Measurements from ENCODE around the gene C1QTNF12. TPM values are rescaled to one million over a fixed set of nuclear protein-coding genes. Genes with fewer than 3 reads are reported as not detected.

Gene C1QTNF12
- total RNA-seq, 1 donor = 0.36 TPM

DNA sequence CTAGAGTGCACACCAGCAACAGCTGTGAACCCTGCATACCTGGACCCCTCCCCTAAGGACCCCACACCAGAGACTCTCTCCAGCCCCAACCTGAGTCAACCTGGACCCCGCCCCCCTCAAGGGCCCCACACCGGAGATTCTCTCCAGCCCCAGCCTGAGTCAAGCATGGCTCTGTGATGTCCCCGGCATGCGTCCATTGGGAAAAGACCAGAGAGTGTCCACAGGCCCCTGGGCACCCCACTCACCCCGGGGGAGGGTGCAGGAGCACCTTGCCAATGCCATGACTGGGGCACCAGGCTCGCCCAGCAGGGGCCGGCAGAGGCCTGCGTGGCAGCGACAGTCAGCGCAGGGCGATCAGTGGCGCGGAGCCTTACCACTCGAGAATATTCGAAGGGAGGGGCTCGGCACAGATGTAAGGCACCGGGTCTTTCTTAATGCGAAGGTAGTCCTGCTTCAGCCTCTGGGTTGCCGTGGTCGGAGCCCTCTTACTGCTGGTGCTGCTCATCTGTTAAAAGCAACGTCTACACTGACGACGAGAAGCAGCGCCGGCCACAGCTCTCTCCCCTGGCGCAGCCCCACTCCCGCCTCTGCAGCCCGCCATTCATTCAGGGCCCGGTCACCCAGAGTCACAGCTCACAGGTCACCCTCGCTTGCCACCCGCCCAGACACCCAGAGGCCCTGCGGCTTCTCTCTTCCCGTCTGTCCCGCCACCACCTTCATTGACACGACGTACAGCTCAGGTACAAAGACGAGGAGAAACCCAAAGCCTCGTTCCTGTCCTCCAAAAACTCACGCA lies 21.2 kb upstream of the C1QTNF12 start:
- H4K20me1 ChIP-seq (ENCODE audit: insufficient read depth, low read length) = peaks cover 31% of the 10 kb centered on the region
- H3K27ac ChIP-seq (ENCODE audit: low read depth, low read length) = peak overlapping the region; percentile 28
- peaks cover 42% of the 10 kb centered on the region for H3K4me1 ChIP-seq (ENCODE audit: insufficient read depth, low read length)
- H3K36me3 ChIP-seq (ENCODE audit: insufficient read depth, low read length) = peaks cover 48% of the 10 kb centered on the region
- H3K4me3 ChIP-seq (ENCODE audit: insufficient read depth, low read length) = no peak overlapping the region
- no peaks in the 10 kb centered on the region for H3K9me3 ChIP-seq (ENCODE audit: low read depth, low read length)
- peaks cover 79% of the 10 kb centered on the region for H3K79me2 ChIP-seq (ENCODE audit: insufficient read depth, low read length)
- H2AFZ ChIP-seq (ENCODE audit: low read length) = no peak overlapping the region
- H3K27me3 ChIP-seq (ENCODE audit: insufficient read depth, low read length) = no peaks in the 10 kb centered on the region
- TF ChIP-seq, protein P1, sequence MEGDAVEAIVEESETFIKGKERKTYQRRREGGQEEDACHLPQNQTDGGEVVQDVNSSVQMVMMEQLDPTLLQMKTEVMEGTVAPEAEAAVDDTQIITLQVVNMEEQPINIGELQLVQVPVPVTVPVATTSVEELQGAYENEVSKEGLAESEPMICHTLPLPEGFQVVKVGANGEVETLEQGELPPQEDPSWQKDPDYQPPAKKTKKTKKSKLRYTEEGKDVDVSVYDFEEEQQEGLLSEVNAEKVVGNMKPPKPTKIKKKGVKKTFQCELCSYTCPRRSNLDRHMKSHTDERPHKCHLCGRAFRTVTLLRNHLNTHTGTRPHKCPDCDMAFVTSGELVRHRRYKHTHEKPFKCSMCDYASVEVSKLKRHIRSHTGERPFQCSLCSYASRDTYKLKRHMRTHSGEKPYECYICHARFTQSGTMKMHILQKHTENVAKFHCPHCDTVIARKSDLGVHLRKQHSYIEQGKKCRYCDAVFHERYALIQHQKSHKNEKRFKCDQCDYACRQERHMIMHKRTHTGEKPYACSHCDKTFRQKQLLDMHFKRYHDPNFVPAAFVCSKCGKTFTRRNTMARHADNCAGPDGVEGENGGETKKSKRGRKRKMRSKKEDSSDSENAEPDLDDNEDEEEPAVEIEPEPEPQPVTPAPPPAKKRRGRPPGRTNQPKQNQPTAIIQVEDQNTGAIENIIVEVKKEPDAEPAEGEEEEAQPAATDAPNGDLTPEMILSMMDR (IDR thresholded peaks at IDR 0.05; ENCODE audit: extremely low read depth, low read depth, low read length) = no peak
- H3K4me2 ChIP-seq (ENCODE audit: insufficient read depth, low read length) = no peak overlapping the region
- DNase-seq (ENCODE audit: insufficient read length, low spot score, missing footprints) = no peak

DNA sequence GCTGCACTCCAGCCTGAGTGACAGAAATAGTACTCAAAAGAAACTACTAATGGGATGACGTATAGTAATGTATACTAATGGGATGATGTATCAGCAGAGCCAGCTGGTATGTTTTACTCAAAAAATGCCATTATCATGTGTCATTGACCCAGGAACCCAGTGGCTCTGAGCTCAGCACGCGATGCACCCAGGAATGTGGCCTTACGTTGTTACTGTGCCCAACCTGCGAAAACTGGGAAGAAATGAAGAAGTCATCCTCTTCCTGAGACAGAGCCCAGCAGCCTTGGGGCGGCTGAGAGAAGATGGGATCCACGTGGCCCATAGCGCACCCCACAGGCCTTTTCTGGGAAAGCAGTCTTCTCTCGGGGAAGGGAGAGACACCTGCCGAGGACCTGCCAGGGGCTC lies 18.3 kb upstream of the C1QTNF12 start:
- peak overlapping the region; percentile 69 for H3K4me2 ChIP-seq (ENCODE audit: insufficient read depth, low read length)
- peaks cover 22% of the 10 kb centered on the region for H3K4me1 ChIP-seq (ENCODE audit: insufficient read depth, low read length)
- H3K79me2 ChIP-seq (ENCODE audit: insufficient read depth, low read length) = peaks cover 76% of the 10 kb centered on the region
- peak overlapping the region; percentile 99 for H3K27ac ChIP-seq (ENCODE audit: low read depth, low read length)
- H3K36me3 ChIP-seq (ENCODE audit: insufficient read depth, low read length) = peaks cover 67% of the 10 kb centered on the region
- no peaks in the 10 kb centered on the region for H3K9me3 ChIP-seq (ENCODE audit: low read depth, low read length)
- TF ChIP-seq, protein P1 (IDR thresholded peaks at IDR 0.05; ENCODE audit: extremely low read depth, low read depth, low read length) = peak; percentile 67
- peak; percentile 99 for DNase-seq (ENCODE audit: insufficient read length, low spot score, missing footprints)
- peaks cover 26% of the 10 kb centered on the region for H4K20me1 ChIP-seq (ENCODE audit: insufficient read depth, low read length)
- H2AFZ ChIP-seq (ENCODE audit: low read length) = no peak overlapping the region
- H3K27me3 ChIP-seq (ENCODE audit: insufficient read depth, low read length) = no peaks in the 10 kb centered on the region
- H3K4me3 ChIP-seq (ENCODE audit: insufficient read depth, low read length) = peak overlapping the region; percentile 47

DNA sequence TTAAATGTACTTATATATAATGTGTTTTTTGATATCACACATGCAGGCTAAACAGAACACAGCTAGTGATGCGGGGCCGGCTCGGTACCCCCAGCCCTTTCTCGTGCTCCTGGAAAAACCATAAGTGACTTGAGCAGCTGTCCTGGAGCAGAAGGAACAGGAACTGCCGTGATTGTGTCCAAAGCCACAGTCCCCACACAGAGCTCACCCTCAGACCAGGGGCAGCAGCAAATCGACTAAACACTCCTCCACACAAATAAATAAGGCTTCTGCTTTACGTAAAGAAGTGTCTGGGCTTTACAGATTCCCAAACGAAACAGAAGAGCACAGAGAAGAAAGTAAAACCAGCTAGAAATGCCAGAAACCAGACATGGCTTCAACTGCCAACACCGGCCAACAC lies 17.5 kb upstream of the C1QTNF12 start:
- peaks cover 30% of the 10 kb centered on the region for H4K20me1 ChIP-seq (ENCODE audit: insufficient read depth, low read length)
- H2AFZ ChIP-seq (ENCODE audit: low read length) = no peak overlapping the region
- H3K9me3 ChIP-seq (ENCODE audit: low read depth, low read length) = no peaks in the 10 kb centered on the region
- peaks cover 73% of the 10 kb centered on the region for H3K36me3 ChIP-seq (ENCODE audit: insufficient read depth, low read length)
- TF ChIP-seq, protein P1 (IDR thresholded peaks at IDR 0.05; ENCODE audit: extremely low read depth, low read depth, low read length) = no peak
- peak overlapping the region; percentile 99 for H3K27ac ChIP-seq (ENCODE audit: low read depth, low read length)
- no peak overlapping the region for H3K4me3 ChIP-seq (ENCODE audit: insufficient read depth, low read length)
- peak overlapping the region; percentile 24 for H3K4me2 ChIP-seq (ENCODE audit: insufficient read depth, low read length)
- peaks cover 75% of the 10 kb centered on the region for H3K79me2 ChIP-seq (ENCODE audit: insufficient read depth, low read length)
- no peak for DNase-seq (ENCODE audit: insufficient read length, low spot score, missing footprints)
- H3K4me1 ChIP-seq (ENCODE audit: insufficient read depth, low read length) = peaks cover 22% of the 10 kb centered on the region
- H3K27me3 ChIP-seq (ENCODE audit: insufficient read depth, low read length) = no peaks in the 10 kb centered on the region

DNA sequence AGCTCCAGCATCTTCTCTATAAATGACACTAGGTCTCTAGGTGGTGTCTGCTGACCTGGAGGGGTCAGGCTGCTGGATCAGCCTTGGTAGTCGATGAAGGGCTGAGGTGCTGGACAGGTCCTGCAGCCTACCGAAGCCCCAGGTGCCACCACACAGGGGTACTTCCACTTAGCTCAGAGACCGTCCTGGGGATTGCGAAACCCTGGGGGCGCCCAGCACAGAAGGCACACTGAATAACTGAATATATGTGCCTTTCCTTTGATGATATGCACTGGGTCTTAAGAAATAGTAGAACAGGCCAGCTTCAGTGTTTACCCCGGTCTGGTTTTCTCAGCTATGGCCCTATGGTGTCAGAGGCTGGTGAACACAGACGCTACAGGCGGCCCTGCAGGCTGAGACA lies 16.2 kb upstream of the C1QTNF12 start:
- peaks cover 72% of the 10 kb centered on the region for H3K79me2 ChIP-seq (ENCODE audit: insufficient read depth, low read length)
- peaks cover 37% of the 10 kb centered on the region for H4K20me1 ChIP-seq (ENCODE audit: insufficient read depth, low read length)
- H2AFZ ChIP-seq (ENCODE audit: low read length) = no peak overlapping the region
- H3K27me3 ChIP-seq (ENCODE audit: insufficient read depth, low read length) = no peaks in the 10 kb centered on the region
- H3K9me3 ChIP-seq (ENCODE audit: low read depth, low read length) = no peaks in the 10 kb centered on the region
- TF ChIP-seq, protein P1 (IDR thresholded peaks at IDR 0.05; ENCODE audit: extremely low read depth, low read depth, low read length) = no peak
- H3K27ac ChIP-seq (ENCODE audit: low read depth, low read length) = peak overlapping the region; percentile 99
- H3K4me1 ChIP-seq (ENCODE audit: insufficient read depth, low read length) = peaks cover 22% of the 10 kb centered on the region
- H3K4me3 ChIP-seq (ENCODE audit: insufficient read depth, low read length) = no peak overlapping the region
- no peak for DNase-seq (ENCODE audit: insufficient read length, low spot score, missing footprints)
- H3K4me2 ChIP-seq (ENCODE audit: insufficient read depth, low read length) = no peak overlapping the region
- H3K36me3 ChIP-seq (ENCODE audit: insufficient read depth, low read length) = peaks cover 67% of the 10 kb centered on the region

All from osteoblast (primary cell).